ENCODE measurements around the gene CELF5.

Gene CELF5

GRCh38 chr19:3224346-3225168, at the start of gene CELF5:
Gene CELF5, plus strand, starts transcription at chr19:3224661. Its CDS starts 79 bp downstream, at chr19:3224740.
- peak; percentile 32 to 39 for DNase-seq (ENCODE audit: low read depth in 2 of 2)

DNA sequence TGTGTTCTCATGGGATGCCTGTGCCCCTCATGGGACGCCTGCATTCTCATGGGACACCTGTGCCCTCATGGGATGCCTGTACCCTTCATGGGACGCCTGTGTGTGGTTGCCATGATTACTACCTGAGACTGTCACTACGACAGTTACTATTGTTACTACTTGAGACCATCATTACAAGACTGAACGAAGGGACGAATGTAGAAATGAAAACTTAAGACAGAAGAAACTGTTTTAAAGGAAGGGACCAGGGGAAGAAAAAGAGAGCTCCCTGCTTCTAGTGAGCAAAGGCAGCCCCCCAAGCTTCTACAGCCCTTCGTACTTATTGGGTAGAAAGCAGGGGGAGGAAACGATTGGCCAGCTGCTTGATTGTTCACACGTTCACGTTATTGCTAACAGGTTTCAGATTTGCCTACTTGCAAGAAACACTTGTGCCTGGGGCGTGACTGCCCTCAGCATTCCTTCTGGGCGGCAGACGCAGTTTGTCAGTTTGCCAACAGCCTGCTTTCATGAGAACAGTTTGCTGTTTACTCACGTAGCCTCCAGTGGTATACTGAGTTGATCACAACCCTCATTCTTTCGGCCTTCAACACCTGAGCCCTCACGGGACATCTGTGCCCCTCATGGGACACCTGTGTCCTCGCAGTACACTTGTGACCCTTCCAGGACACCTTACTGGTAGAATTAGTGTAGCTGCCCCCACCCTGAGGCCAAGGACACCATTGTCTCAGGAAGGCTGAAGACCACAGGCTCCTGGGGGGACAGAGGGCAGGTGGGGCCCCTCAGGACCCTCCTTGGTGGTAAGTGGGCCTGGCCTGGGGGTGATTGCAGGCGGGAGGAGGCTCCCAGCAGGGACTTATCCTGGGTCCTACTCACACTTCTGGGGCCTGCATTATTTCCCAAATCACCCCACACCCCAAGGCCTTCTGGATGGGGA, 48.4 kb upstream of the CELF5 start:
- DNase-seq (ENCODE audit: low read depth in 2 of 2), result no peak

- DNase-seq (ENCODE audit: low read depth in 2 of 2), result peak; percentile 42 to 61
These were observed 47.6 kb upstream of the CELF5 start for GRCh38 chr19:3176715-3177501.

DNA sequence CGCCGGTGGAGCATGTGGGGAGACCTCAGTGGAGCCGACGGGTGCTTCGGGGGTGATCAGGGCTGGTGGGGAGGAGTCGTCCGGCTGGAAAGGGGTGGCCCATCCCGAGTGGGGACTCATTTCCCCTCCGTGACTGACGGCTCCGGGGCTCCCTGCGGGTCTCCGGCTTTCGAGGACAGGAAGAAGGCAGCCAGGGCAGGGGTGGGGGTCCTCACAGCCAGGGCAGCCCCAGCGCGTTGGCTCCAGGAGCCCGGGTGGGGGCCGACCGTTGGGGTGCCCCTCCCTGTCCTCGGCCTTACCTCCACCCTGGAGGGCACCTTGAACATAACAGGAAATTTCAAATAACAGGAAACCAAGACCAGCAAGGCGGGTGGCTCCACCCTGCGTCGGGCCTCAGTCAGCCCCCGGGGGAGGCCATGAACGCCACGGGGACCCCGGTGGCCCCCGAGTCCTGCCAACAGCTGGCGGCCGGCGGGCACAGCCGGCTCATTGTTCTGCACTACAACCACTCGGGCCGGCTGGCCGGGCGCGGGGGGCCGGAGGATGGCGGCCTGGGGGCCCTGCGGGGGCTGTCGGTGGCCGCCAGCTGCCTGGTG, 46.0 kb upstream of the CELF5 start, which contains the start of gene S1PR4:
Gene S1PR4 (plus strand): TSS at position 393 of the 596 bp plus-strand sequence. CDS start 24 bp downstream, at position 417.
- peak; percentile 44 to 50 for DNase-seq (ENCODE audit: low read depth in 2 of 2)

- DNase-seq (ENCODE audit: low read depth in 2 of 2), result peak; percentile 19 to 27
These were observed 45.3 kb upstream of the CELF5 start for GRCh38 chr19:3178973-3179738.

DNA sequence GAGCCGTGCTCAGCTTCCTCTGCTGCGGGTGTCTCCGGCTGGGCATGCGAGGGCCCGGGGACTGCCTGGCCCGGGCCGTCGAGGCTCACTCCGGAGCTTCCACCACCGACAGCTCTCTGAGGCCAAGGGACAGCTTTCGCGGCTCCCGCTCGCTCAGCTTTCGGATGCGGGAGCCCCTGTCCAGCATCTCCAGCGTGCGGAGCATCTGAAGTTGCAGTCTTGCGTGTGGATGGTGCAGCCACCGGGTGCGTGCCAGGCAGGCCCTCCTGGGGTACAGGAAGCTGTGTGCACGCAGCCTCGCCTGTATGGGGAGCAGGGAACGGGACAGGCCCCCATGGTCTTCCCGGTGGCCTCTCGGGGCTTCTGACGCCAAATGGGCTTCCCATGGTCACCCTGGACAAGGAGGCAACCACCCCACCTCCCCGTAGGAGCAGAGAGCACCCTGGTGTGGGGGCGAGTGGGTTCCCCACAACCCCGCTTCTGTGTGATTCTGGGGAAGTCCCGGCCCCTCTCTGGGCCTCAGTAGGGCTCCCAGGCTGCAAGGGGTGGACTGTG, 44.6 kb upstream of the CELF5 start:
- peak; percentile 36 to 38 for DNase-seq (ENCODE audit: low read depth in 2 of 2)

GRCh38 chr19:3183721-3184641, 40.5 kb upstream of the CELF5 start:
- DNase-seq (ENCODE audit: low read depth in 2 of 2), result no peak

- DNase-seq (ENCODE audit: low read depth in 2 of 2), result peak; percentile 57 to 60
These were observed 39.5 kb upstream of the CELF5 start for GRCh38 chr19:3184847-3185460.

DNA sequence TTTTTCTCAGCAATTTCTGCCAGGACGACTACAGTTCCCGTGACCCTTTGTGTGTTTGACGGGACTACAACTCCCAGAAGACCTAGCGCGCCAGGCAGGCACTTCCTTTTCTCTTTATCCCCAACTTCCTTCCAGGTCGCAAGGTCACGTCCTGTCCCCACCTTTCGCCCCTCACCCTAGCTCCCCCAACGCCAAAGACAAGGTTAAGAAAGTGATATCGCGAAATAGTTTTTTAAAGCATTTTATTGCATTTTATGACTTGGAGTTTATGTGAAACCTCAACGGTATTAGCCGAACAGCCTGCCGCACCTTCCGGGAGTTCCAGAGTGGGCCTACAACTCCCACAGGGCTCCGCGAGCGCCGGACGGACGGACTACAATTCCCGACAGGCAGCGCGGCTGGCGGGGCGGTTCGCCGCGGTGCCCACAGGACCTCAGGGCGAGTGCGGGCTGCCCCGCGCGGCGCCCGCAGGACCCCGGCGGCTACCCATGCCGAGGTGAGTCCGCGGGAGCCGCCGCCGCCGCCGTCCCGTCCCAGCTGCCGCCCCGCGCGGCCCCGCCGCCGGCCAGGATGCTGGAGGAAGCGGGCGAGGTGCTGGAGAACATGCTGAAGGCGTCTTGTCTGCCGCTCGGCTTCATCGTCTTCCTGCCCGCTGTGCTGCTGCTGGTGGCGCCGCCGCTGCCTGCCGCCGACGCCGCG, 38.9 kb upstream of the CELF5 start, which contains the start of gene NCLN:
Gene NCLN (plus strand): TSS at position 470 of the 699 bp plus-strand sequence. CDS start 101 bp downstream, at position 571.
- peak; percentile 90 to 91 for DNase-seq (ENCODE audit: low read depth in 2 of 2)

DNA sequence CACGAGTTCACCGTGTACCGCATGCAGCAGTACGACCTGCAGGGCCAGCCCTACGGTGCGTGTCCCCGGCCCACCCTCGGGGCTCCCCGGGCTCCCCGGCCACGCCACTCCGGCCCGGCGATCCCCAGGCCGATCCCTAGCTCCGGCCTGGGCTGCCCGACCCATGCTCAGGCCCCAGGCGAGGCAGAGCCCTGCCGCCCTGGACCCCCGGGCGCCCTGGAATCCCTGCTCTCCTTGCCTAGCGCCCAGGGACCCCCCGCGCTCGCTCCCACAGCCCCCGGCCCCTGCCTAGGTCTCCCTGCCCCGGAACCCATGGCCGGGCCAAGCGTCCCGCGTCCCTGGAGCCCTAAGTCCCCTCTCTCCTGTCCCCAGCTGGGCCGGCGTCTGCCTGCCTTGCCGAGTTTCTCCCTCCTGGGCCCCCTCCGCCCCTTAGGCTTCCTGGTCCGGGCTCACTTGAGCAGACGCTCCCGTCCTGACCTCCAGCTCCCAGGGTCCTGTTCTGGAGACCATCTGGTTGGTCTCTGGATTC, 38.2 kb upstream of the CELF5 start:
- DNase-seq (ENCODE audit: low read depth in 2 of 2), result no peak

DNA sequence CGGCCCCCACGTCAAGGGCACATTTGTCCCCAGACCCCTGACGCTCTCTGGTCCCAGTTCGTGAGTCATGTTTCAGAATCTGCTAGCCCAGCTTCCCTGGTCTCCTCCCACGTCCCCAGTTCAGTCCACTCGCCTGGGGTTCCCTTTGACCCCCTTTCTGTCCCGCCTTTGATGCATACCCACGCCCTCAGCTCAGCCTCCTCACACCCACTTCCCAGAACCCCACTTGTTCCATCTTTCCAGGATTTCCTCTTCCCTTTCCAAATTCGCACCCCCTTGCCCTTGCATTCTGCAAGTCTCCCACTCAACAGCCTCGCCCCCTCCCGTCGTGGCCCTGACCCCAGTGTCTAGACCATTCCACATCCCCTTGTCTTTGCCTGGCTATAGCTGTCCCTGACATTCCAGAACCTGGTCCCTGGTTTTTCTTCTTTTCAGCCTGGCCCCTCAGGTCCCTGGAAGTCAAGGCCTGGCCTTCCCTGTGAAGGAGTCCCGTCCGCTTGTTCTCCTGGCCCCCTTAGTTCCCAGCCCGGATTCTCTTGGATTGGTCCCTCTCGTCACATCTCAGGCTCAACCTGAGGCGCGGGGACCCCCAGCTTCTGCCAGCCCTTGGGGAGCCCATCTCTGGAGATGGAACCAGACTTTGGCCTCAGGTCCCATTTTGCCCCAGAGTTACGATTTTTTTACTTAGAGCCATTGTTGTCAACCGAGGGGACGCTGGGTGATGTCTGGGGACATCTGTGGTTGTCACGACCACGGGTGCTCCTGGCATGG, 37.4 kb upstream of the CELF5 start:
- no peak for DNase-seq (ENCODE audit: low read depth in 2 of 2)

DNA sequence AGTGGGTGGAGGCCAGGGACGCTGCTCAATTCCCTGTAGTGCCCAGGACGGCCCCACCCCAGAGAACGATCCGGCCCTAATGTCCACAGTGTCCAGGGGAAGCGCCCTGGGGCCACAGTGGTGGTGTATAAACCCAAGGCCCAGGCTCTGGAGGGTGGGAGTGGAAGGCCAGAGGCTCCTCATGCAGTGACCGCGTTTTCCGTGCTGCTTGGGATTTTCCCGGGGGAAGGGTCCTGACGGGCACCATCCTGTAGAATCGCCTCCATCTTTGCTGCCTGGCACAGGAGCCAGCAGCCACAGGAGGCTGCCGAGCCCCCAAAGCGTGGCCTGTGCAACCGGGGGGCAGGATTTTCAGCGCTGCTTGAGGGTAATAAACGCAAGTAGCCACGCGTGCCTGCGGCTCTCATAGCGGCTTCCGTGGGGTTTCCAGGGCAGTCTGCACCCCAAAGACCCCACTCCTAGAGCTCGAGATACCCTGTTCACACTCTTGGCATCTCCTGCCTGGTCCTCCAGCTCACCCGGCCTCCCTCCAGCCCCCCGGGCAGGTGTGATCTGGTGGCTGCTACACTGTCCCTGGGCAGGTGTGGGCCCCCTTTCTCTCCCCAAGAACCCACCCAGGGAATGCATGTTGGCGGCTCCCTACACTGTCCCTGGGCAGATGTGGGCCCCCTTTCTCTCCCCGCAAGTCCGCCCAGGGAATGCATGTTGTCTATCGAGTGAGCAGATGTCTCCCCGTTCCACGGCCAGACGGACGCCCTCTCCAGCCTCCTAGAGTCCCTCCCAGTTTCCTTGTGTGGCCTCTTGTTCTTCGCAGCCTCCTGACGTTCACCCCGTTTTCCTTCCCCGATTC, 36.6 kb upstream of the CELF5 start:
- DNase-seq (ENCODE audit: low read depth in 2 of 2), result no peak

DNA sequence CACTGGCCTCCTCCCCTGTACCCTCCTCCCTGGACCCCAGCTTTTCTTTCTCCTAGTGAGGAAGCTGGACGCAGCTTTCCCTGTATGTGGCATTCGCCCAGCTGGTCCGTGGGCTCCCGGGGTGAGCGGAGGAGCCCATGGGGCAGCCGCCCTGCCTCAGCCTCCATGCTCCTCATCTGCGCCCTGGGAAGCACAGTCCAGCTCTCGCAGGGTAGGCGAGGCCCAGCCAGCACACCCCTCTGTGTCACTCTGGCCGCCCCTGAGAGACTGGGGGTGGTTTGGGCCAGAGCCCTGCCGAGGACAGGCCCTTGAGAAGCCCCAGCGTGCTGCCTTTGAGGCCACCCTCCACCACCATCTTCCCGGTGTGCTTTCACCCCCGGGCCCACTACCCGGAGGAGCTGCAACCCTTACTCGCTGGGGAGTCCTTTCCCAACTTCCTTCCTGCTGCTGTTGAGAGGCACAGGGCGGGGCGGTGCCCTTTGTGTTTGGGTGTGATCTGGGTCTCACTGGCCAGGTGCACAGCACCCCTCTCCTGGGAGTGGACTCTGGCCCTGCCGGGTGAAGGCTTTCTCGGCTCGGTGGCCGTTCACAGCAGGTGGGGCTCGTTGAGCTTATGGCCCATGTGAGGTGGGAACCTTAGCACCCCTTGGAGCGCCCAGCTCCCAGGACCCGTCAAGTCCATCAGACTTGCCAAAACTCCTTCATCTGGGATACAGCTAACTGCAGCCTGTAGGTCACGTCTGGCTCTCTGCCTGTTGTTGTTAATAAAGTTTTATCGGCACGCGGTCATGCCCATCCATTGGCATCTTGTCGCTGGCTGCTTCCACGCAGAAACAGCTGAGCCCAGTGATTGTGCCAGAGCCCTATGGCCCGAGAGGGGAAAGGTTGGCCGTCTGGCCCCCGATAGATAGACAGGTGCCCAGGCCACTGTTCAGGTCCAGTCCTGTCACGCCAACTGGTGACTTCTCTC, 35.5 kb upstream of the CELF5 start:
- DNase-seq (ENCODE audit: low read depth in 2 of 2), result no peak

DNA sequence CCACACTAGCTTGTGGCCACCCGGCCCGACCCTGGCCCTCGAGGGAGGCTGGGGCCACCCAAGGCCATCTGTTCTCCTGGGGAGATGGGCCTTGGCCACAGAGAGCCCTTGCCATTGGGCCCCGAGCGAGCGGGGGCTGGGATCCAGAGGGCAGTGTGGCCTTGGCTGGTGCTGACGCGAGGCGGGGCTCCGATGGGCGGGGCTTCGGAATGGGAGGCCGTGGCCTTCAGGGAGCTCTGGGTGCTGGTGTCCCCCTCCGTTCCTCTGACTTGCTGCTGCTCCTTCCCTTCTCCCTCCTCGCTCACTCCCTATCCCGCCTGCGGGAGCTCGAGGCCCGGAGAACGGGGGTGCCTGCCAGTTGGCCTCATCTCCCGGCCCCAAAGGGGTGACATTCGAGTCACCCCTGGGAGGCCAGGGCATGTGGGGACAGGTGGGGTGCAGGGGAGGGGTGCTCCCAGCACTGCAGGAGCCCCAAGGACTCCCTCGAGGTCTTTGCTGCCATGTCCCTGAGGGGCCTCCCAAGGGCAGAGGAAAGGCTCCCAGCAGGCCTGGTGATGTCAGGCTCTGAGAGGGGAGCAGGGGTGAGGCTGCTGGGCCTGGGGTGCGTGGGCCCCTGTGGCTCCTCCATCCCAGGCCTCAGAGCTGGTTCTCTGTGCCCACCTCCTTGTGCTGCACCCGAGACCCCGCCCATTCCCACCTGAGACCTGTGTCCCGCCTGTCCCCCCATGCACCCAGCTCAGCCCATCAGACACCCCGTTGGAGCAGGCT, 34.6 kb upstream of the CELF5 start:
- DNase-seq (ENCODE audit: low read depth in 2 of 2), result no peak
